ENCODE results near the gene IL17RC.
"Not testable (repeated sequence)": the region's sequence is repeated elsewhere in the genome, so short reads cannot be mapped to it uniquely, and the experiment has no call there.

IL17RC gene

DNA sequence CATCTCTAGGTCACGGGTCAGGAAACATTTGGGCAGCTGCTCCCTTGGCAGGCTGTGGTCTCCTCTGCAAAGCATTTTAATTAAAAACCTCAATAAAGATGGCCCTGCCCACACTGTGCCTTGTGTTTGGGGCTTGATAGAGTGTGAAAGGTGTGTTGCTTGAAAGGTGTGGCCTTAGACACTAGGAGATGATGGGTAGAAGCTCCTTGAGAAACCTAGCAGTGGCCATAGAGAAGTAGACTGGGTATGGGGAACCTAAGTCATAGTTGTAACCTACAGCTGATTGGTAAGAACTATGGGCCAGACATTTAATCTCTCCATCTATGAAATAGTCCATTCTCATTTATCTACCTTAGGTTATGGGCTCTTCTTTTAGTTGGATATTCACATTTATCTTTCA lies 23.2 kb upstream of the IL17RC start:
- DNase-seq = no peak

DNA sequence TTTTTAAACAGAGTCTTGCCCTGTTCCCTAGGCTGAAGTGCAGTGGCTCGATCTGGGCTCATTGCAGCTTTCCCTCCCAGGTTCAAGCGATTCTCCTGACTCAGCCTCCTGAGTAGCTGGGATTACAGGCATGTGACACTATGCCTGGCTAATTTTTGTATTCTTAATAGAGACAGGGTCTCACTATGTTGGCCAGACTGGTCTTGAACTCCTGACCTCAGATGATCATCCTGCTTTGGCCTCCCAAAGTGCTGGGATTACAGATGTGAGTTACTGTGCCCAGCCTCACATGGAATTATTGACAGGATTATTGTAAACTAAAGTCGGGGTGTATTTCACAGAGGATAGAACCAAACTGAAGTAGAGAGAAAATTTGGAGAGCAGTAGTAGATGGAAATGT lies 21.2 kb upstream of the IL17RC start:
- not testable (repeated sequence) for DNase-seq

DNA sequence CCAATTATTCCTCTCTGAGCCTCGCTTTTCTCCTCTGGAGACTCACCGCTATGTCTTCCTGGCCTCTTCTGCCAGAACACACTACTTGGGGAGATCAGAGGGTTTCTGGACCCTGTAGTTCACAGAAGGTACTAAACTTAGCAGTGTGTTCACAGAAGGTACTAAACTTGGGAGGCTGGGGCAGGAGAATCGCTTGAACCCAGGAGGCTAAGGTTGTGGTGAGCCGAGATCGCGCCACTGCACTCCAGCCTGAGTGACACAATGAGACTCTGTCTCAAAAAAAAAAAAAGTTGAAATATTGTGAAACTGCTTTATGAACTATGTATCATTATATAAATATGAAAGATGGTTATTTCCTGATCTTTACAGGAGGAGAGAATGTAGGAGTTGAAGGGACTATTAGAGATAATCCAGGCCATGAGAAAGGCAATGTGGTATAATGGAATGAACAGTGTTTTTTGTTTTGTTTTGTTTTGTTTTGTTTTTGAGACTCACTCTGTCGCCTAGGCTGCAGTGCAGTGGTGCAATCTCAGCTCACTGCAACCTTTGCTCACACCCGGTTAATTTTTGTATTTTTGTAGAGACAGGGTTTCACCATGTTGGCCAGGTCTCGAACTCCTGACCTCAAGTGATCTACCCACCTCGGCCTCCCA lies 20.0 kb upstream of the IL17RC start:
- not testable (repeated sequence) for DNase-seq

DNA sequence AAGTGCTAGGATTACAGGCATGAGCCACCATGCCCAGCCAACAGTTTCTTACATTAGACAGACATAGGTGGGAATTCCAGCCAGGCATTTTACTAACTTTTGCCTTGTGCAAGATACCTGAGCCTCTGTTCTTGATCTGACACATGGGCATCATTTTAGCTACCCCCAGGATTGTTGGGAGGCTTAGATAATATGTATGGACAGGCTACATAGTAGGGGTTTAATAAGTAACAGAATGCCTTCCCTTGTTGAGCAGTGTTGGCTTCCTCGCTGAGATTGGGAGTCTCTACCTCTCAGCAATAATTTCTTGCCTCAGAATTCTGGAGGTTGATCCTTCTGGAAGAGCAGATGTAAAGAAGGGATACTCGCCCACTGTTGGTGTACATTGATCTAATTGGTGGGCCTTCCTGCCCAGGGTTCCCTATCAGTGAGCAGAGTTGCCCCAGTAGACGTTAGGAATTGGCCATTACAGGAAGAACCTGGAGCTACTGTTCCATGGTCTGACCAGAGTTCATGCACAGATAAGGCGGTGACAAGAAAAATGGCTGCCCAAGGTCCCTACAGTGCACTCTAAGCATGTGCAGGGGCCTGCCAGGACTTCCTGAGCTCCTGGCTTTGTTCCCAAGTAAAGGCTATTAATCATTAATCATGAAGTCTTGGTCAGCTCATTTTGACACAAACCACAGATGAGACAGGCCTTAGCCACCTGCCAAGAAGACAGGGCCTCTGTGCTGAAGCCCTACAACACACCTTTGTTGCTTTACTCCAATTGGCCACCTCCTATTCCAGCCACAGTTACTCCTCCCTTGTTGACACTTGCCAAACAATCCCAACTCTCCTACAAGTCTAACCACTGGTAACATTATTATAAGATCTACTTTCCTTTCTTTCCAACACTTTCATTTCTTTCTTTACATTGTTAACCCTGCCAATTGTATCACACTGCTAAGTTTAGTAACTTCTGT lies 19.2 kb upstream of the IL17RC start:
- DNase-seq = no peak

DNA sequence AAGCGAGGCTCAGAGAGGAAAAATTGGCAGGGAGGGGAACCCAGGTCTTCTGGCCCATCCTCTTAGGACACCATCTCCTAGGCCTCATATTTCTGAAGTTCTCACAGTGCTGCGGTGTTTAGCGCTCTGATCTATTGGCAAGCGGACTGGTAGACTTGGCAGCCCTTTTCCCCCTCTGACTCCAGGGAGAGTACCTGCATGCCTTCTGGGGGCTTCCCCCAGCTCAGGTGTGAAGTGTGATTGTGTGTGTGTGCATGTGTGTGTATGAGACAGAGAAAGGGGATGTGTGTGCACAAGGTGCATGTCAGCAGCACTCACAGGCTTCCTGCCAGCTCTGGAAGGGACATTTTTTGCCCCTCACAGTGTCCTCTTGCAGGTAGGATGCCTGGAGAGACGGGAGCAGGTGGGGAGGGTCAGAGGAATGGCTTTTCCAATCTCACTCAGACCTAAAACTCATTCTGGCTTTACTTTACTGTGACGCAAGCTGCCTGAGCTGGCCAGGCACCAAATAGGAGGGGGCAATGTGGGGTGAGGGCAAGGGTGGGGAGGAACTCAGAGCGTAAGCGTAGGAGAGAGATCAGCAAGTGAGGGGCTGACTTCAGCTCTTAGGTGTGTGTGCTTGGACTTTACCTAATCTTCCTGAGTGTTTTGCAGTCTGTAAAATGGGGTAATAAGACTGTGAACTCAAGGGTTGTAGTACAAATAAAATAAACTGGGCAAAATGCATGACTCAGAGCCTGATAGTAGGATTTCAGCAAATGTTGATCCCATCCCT lies 18.2 kb upstream of the IL17RC start:
- no peak for DNase-seq

DNA sequence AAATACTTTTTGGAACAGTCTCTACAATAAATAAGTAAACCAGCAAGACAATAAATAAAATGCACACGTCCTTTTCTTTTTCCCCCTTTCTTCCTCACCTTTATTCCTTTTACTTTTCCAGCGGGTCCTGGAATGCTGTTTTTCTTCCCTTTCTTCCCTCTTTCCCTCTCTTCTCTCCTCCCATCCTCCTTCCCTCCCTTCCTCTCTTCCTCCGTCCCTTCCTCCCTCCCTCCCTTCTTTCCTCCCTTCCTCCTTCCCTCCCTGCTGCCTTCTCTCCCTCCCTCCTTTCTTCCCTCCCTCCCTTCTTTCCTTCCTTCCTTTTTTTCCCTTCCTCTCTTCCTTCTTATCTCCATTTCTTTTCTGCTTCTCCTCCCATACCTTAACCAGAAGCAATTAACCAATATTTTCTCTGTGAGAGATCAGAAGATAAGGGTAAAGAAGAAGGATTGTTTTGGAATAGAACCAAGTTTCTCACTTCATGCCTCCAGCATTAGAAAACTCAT lies 17.6 kb upstream of the IL17RC start:
- DNase-seq = no peak

DNA sequence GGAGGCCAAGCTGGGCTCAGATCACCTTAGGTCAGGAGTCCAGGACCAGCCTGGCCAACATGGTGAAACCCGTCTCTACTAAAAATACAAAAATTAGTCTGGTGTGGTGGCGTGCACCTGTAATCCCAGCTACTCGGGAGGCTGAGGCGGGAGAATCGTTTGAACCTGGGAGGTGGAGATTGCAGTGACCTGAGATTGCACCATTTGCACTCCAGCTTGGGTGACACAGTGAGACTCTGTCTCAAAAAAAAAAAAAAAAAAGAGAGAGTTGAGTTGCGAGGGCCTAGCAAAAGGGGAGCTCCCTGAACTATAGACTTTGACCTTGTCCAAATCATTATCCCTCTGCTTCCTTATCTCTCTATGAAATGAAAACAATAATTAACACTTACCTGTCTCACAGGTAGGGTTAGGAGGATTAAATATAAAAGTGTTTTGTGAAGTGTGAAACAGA lies 15.9 kb upstream of the IL17RC start:
- DNase-seq = not testable (repeated sequence)

DNA sequence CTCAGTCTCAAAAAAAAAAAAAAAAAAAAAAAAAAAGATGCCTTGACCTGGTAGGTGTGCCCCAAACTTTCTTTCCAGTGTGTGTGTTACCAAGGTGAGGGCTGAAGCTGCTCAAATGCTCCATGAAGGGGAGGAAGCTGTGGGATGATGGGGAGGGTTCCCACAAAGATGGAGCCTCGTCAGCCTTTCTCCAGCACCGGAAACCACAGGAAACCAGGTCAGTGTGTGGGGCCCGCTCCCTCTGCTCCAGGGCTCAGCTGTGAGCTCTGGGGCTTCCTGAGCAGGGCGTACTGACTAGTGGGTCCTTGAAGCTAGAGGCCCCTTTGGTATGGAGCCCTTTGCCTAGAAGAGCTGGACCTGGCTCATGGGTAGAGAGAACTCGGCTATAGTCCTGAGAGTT lies 14.9 kb upstream of the IL17RC start:
- peak; percentile 66 for DNase-seq

DNA sequence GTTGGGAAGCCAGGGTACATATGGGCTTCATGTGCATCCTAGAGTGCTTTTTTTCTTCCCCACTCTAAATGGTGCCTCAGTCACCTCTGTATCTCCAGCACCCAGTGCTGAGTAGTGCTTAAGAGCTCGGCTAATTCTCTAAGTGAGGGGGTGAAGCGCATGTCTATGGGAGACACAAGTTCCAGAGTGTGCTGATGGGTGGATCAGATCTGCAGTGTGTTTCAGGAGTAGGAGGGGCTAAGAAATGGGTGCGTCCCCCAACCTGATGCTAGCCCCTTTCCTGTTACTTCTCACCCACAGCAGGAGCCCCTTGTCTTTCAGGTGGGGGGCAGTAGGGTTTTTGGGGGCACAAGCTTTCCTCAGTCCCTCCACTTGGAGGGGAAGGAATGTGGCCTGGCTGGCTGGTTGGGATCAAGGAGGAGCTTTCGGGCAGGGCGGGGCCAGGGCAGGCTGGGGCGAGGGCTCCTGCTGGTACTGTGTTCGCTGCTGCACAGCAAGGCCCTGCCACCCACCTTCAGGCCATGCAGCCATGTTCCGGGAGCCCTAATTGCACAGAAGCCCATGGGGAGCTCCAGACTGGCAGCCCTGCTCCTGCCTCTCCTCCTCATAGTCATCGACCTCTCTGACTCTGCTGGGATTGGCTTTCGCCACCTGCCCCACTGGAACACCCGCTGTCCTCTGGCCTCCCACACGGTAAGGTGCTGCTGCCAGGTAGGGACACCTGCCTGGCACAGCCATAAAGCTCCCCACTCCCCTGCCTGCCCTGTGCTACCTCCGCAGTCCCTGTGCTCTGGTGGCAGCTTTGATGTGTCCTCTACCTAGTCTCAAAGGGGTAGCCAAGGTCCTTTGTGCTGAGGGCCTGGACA lies 14.3 kb upstream of the IL17RC start, which contains the start of gene IL17RE:
IL17RE (plus strand) TSS at position 477 of the 866 bp plus-strand sequence; CDS start at position 562, 85 bp downstream.
- no peak for DNase-seq

DNA sequence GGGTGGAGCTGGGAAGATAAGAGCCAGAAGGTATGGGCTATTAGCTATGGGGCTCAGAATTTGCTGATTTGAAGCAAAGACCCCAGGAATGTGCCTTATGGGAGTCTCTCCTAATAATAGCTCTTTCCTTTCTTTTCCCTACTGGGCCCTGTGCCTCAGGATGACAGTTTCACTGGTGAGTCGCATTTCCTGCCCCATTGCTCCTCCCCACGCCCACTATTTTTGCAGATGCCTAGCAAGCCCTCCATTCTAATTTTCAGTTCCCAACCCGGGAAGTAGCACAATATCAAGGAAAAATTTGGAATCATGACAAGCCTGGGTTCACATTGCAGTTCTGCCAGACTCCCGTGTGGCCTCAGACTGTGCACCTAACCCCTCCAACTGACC lies 13.7 kb upstream of the IL17RC start:
- DNase-seq = no peak

DNA sequence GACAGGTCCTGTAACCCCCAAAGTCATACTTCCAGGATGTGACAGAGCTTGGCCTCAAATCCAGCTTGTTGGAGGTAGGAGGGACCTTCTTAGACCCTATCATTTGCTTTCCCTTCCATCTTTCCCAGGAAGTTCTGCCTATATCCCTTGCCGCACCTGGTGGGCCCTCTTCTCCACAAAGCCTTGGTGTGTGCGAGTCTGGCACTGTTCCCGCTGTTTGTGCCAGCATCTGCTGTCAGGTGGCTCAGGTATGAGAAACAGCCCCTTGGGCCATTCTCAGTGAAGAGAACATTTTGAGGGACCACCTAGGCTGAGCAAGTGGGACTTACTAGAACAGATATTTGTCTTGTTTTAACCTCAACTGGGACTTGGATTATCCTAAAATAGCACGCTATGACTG lies 13.0 kb upstream of the IL17RC start:
- no peak for DNase-seq

DNA sequence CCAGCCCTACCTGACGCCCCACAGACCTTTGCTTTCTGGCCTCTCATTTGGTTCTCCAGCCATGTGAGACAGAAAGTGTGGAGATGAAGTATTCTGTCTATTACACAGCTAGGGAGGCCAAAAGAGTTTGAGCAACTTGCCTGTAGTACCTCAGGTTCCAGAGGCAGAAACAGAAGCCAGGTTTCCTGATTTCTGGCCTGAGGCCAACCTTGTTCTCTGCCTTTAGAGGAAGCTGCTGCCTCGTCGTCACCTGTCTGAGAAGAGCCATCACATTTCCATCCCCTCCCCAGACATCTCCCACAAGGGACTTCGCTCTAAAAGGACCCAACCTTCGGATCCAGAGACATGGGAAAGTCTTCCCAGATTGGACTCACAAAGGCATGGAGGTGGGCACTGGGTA lies 10.4 kb upstream of the IL17RC start:
- DNase-seq = no peak

DNA sequence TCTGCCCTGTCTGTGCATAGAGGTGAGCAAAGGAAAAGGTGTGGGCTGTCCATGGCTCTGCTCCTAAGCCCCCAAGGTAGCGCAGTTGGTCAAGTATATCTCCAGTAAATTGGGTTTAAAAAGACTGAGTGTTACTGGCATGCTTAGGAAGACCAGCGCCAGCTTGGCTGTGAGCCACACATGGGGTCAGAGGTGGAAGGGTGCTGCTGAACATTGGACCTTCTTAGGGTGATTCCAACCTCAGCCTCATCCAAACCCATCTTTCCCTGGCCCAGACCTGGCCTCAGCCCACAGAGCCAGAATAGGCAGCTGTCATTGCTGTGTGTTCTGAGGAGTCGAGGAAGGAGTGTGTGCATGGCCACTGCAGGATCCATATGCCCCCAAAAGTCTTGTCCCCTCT lies 8.6 kb upstream of the IL17RC start:
- no peak for DNase-seq

DNA sequence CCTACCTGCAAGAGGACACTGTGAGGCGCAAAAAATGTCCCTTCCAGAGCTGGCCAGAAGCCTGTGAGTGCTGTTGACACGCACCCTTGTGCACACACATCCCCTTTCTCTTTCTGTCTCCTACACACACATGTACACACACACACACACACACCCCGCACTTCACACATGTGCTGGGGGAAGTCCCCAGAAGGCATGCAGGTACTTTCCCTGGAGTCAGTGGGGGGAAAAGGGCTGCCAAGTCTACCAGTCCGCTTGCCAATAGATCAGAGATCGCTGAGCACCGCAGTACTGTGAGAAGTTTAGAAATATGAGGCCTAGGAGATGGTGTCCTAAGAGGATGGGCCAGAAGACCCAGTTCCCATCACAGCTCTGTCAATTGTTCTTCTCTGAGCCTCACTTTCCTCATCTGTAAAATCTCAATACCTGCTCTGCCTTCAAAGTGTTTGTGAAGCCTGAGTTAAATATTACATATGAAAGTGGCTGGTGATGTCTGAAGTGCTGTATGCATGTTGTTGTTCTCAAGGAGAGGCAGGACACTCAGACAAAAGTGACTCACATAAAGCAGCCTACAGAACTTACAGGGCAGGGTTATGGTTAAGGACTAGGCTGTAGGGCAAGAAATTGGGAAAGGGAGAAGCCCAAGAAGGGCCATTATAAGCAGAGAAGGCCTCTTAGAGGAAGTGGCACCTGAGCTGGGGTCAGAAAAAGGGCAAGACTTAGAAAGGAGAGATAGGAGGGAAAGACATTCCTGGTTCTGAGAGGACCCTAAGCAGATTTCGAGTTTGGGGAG lies 7.5 kb upstream of the IL17RC start:
- DNase-seq = no peak

DNA sequence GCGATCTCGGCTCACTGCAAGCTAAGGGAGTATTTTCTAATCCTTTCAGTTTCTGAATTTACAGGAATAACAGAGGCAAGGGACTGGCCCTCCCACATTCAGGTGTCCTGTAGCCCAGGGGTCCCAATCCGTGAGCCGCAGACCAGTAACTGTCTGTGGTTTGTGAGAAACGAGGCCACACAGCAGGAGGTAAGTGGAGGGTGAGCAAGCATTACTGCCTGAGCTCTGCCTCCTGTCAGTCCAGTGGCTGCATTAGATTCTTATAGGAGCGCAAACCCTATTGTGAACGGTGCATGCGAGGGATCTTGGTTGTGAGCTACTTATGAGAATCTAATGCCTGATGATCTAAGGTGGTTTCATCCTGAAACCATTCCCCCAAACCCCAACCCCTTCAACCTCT lies 5.0 kb upstream of the IL17RC start:
- no peak for DNase-seq

DNA sequence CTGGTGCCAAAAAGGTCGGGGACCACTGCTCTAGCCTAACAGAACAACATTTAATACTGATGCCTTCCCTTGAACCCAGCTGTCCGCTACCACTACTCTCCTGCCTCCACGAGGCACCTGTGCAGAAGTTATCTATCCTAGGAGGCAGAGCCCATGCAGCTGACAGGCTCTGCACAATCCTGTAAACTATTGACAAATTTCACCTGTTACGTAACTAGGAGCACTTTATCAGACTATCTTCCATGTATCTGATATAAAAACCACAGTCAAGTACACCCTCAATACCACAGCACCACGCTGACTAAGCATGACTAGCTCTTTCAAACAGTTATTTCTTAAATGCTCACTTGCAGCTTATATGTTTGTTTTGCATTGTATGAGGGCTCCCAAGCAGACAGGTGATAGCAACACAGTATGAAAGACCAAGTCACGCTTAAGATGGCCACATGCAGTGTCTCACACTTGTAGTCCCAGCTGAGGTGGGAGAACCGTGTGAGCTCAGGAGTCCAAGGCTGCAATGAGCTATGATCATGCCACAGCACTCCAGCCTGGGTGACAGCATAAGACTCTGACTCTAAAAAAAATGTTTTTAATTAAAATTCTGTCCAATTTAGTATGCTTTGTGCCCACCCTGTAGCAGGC lies 4.5 kb upstream of the IL17RC start:
- DNase-seq = peak; percentile 36

DNA sequence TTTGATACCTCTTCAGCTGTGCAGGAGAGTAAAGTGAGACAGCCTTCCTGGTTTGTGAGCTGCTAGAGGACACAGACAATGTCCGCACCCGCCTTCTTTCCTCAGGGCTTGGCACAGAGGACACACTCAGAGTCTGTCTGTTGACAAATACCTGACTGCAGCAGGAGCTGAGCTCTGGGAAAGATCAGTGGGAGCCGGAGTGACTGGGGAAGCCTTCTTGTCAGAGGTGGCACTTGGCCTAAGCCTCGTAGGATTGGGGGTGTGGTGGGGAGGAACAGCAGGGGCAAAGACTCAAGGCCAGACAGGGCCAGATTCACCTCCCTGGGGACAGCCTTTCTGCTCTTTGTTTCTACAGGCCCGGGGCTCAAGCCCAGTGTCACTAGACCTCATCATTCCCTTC lies 3.3 kb upstream of the IL17RC start:
- DNase-seq = no peak

DNA sequence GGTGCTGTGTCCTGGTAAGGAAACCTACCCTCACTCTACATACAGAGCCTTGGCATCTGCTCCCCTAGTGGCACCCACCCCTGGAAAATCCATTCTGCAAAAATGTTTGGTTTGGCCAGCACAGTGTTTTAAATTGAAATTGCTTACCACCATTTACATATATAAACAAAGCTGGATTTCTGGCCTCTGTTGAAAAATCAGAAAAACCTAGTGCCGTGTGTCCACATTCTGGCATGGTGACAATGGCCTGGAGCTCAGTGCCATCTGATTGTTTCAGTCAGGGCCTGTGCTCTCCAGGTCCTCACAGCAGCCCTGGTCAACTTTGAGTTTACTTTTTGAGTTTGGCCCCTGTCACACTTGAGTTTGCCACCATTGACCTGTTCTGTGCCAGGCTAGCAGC lies 2.9 kb upstream of the IL17RC start:
- DNase-seq = no peak

DNA sequence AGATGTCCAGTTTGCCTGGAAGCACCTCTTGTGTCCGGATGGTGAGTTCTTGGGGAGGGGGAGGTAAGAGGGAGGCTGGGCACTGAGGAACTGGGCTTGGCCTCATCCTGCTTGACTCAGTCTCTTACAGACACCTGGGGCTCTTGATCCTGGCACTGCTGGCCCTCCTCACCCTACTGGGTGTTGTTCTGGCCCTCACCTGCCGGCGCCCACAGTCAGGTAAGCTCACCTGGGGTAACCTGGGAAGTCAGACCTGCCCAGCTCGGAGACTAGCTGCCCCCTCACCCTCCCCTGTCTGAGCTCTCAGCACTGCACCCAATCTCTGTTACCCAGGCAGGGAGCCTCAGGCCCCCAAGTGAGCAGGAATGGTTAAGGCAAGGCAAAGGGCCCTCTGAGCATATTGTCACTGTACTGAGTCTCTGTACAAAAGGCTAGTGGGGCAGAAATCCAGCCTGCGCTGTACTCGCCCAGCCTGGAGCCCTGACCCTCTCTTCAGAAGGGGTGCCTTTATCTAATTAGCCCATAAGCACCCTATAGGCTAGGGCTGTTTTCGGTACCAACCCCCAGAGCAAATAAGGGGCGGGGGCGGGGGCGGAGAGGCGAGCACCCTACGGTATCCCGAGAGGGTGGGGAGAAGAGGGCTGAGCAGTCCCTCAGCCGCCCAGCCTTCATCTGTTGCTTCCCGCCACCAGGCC lies 2.2 kb upstream of the IL17RC start:
- DNase-seq = no peak
